HG02852 (cell line): Measurements from ENCODE around the gene KIDINS220.

Experiments
- ATAC-seq: cut with Tn5 transposase; IDR thresholded peaks from one replicate; pipeline ENCODE4 v1.9.1; 2021; ENCODE audit warnings: mild to moderate bottlenecking, moderate library complexity; ENCODE audit not compliant: unreplicated experiment

KIDINS220 gene

DNA sequence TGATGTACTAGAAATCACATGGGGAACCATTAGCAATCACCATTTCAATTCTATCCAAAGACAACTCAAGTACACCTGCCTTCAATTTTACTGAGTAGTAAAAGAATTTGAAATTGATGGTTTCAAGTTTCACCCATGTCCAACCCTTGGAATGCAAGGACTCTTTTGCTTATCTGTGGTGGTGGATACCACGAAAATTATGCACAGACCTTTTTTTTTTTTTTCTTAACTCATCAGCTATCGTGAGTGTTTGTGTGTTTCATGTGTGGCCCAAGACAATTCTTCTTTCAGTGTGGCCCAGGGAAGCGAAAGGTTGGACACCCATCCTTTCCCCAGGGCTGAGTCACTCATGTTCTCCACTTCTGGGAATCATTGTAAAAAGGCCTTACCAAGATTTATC lies 132.5 kb downstream of the KIDINS220 start:
- no peak for ATAC-seq

DNA sequence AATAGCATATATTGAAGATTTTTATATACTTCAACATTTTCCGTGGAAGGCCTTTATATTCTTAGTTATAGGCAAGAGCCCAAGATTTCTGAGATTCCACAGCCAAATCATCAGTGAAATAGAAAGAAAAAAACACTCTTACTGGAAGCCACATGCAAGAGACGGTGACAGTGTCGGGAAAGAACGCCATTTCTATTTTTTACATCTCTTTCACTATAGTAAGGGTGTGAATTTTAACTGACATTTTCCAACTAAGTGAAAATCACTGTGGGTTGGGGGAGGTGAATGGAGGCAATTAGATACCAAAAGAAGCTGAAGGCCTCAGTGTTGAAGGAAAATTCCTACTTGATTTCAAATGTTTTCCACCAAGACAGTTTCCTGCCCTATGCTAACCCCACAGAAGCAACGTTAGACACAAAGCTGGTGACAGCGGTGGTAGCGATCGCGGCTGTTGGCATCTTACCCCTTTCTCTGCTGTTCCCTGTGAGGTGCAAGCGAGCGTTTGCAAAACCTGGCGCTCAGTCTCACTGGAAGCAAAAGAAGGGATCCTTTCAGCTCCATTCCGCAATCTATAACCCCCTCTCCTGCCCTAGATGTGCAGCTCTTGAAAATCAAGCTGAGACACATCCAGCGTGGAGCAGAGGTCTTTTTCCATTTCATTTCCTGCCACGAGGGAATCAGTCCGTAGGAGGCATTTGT lies 135.6 kb downstream of the KIDINS220 start:
- no peak for ATAC-seq

DNA sequence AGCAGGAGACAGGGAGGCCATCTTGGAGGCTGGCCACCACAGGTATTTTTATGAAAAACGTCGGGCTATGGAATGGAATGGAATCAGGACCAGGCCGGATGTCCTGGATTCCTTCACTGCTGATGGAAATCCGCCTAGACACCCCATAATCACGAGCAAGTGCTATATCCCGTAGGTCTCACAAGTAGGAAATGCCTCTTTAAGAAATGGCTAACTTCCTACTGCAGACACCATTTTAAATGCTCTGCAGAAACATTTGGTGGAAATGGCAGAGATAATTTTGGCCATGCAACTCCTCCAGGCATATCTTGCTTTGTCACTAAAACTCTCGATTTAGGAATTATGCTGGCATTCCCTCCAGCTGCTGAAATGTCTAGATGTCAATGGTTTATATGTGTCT lies 137.6 kb downstream of the KIDINS220 start:
- ATAC-seq, result no peak

DNA sequence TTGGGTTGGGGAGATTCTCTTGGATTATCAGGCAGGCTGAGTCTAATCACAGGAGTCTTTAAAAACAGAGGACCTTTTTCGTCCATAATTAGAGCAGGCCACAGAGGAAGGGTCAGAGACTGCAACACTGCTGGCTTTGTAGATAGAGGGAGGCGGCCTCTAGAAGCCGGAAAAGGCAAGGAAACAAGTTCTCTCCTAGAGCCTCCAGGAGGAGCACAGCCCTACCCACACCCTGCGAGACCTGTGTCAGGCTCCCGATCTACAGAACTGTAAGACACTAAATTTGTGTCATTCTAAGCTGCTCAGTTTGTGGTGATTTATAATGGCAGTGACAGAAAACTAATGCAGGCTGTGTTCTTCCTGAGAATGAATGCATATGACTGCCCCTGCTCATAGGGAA lies 140.2 kb downstream of the KIDINS220 start:
- no peak for ATAC-seq

DNA sequence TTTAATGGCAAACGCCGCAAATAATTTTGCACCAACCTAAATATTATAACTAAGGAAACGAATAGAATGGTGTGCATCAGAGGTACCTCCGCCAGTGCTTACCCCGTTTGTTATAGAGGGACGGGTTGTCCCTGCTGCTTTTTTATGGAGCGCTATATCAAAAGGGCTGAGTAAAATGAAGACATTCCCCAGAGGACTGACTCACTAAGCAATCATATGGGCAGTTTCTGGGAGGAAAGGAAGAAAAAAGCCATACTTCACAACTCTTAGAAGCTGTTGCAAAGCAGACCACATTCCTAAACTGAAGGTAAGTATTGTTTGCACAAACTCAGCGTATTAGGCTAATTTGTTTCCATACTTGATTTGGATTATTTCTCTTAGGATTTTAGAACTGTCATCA lies 142.7 kb downstream of the KIDINS220 start:
- ATAC-seq, result no peak

DNA sequence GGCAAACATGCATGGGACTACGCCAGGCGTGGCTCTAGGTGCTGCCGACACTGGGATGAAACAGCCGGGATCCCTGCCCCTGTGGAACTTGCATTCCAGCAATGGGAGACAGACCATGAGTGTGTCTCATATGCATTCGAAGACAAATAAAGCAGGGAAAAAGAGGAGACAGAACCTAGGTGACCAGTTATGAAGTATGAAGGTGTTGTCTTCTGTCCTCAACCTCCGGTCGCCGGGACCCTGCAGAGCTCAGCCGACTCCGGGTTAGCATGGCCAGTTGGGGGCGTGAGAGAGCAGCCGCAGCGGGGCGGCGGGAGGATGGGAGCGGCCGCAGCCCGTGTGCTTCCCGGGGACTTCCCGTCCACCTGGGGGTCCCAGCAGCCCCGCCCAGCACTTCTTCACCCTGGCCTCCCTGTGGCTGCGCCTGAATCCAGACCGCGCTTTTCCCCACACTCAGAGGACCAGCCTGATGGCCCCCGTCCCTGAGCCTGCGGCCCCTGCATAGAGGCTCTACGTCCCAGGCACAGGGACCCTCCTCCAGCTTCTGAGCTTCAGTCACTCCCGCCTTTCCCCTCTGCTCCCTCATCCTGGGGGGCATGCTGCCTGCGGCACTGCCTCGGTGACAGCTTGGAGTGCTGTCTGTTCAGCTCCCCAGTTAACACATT lies 144.1 kb downstream of the KIDINS220 start:
- no peak for ATAC-seq

DNA sequence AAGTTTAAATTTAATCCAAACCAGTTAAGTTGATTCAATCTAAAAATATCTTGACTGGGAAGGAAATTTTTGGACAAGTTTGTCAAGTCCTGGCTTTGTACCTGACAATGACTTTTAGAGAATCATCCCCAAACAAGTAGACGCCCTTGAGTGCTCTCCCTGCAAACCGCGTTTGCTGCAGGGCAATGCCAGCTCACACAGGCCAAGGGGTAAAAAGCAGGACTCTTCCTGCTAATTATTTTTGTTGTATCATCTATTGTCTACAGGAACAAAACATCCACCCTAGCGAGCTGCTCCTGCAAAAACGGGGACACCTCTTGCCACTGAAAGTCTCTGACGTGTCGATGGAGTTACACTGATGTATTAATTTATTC lies 144.6 kb downstream of the KIDINS220 start:
- ATAC-seq, result no peak

DNA sequence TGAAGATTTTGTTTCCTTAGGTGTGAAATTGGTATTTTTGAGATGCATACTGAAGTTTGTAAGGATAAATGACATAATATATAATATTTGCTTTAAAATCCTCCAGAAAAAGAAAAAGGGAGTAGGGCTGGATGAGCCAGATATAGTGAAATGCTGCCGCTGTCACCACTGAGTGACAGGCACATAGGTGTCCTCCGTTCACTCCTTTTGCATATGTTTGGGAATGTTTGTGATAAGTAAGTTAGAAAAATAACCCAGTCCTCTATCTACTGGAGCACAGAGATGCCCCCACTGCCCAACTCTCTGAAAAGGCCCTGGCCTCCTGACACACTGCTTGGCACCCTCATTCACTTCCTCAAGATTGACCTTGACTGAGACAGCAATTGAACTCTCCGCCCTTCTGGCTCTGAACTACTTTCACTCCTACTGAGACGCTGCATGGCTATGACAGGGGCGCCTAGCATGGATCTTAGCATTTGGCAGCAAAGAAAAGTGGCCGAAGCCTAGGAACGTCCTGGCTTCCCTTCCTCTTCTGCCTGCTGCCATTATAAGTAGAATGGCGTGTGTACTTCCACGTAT lies 145.5 kb downstream of the KIDINS220 start:
- no peak for ATAC-seq

DNA sequence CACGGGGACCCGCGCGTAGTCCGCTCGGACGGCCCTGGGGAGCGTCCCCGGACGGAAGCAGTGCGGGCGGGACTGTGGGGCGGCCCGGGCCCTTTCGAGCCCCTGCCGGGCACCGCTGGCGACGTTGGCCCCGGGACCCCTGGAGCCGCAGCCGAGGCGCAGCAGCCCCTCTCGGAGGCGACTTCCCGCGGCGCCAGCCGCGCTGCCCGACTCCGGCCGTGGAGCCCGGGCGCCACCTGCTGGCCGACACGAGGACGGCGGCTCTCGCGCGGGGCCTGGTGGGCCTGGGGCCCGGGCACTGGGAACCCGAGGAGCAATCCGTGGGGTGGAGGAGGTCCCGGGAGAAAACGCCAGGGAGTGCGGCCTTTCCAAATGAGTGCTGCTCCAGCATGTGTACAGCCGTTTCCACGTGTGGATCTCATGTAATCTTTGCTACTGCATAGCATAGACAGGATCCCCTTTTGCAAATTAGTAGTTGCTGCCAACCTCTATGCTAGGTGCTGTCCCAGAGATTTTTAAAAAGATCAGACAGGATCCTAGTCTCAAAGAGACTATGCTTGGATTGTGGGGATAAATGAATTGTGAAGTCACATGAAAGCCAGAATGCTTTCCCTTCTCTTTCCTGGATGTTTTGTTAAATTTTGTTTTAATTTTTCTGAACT lies 151.6 kb downstream of the KIDINS220 start:
- peak; percentile 33 for ATAC-seq

DNA sequence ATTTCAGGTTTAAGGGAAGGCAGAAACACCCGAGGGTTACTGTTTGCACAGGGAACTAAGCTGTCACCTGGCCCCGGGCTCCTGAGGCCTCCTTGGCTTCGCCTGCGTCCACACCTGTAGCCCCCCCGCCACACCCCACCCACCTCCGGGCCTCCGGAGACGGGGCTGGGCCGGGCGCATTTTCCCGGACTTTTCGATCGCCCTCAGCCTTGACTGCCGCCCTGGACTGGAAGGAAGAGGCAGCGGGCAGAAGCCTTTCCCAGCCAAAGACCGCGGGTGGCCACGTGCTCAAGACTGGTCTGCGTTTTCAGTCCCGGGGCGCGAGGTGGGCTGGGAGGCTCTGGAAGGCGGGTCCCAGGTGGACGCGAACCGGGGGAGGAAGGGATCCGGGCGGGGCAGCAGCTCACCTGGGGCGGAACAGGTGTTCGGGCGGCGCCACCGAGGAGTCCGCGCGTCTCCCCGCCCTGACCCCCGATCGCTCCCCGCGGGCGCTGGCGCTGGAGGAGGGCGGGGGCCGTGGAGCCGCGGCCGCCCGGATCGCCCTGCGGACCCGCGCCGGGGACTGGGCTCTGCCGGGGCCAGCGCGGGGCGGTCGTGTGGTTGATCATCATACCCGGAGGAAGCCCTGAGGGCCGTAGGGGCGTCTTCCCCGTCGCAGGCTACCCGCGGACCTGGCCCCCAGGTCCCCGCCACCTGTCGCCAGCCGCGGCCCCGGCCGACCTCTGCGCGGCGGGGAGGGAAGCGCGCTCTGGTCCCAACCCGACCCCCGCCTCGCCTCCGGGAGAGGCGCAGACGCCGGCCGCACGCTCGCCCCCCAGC lies 152.3 kb downstream of the KIDINS220 start:
- no peak for ATAC-seq

DNA sequence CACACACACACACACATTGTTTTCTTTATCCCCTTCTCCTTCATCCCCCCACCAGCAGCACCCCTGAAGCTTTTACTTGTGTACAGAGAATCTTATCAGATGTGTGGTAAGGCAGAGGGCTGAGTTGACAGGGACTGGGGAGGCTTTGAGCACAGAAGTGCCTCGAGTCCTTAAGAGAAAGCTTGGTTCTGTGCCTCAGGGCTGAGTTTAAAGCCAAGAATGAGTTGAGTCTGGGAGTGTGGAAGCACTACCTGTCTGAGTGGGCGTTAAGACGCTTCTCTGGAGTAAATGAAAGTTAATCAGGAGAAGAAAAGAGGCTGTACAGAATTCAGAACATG lies 152.9 kb downstream of the KIDINS220 start:
- no peak for ATAC-seq

DNA sequence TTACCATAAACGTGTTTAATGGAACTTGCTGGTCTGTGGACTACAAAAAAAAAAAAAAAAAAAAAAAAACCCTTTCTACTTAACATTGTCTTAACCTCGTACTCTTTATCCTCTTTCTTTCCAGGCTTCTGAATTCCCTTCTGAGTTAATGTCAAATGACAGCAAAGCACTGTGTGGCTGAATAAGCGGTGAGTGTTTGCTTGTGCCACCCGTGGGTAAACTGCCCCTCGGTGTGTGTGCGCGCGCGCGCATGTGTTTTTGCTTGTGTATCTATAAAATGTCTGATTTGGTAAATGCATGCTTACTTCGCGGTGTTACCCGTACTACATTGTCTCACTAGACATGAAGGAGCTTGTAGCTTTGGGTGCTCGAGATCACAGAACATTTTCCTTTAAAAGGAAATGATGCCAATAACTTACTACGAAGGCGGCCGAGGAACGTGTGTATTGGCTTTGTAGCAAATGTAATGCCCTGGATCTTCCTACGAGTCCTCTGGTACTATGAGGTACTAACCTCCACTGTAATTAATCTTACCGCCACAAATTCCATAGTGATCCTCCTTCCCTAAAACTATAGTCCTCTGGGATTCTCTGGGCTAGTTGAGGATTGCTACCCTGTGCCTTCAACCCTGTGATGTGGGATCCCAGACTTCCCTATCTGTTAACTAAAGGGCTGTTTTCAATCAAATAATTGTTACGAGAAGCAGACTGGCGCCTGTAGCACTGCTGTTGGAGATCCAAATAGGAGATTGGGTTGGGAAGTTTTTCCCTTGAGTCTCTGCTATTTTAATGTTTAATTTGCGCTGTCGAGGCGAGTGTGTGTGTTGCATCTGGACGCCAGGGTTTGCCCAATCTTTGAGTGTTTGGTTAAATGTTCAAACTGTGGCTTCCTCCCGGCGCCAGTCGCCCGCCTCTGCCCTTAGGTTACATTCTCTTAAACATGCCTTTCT lies 154.4 kb downstream of the KIDINS220 start:
- ATAC-seq, result no peak

DNA sequence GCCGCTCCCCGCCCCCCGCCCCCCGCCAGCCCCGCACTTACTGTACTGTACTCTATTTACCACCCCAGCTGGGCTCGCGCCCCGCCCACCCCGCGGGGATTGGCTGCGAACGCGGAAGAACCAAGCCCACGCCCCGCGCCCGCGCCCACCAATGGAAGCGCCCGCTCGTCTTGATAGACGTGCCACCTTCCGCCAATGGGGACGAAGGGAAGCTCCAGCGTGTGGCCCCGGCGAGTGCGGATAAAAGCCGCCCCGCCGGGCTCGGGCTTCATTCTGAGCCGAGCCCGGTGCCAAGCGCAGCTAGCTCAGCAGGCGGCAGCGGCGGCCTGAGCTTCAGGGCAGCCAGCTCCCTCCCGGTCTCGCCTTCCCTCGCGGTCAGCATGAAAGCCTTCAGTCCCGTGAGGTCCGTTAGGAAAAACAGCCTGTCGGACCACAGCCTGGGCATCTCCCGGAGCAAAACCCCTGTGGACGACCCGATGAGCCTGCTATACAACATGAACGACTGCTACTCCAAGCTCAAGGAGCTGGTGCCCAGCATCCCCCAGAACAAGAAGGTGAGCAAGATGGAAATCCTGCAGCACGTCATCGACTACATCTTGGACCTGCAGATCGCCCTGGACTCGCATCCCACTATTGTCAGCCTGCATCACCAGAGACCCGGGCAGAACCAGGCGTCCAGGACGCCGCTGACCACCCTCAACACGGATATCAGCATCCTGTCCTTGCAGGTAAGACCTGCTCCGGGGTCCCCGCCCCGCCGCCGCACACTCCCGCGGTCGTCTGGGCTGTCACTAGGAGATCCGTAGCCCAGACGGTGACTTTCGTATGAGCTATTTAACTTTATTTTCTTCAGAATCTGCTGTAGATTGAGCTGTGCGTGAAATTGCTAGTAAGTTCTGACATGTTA lies 155.4 kb downstream of the KIDINS220 start, which contains the start of gene ID2:
Gene ID2, plus strand, starts transcription at position 271 of the 907 bp plus-strand sequence. Its CDS starts 110 bp downstream, at position 381.
- peak; percentile 59 for ATAC-seq

DNA sequence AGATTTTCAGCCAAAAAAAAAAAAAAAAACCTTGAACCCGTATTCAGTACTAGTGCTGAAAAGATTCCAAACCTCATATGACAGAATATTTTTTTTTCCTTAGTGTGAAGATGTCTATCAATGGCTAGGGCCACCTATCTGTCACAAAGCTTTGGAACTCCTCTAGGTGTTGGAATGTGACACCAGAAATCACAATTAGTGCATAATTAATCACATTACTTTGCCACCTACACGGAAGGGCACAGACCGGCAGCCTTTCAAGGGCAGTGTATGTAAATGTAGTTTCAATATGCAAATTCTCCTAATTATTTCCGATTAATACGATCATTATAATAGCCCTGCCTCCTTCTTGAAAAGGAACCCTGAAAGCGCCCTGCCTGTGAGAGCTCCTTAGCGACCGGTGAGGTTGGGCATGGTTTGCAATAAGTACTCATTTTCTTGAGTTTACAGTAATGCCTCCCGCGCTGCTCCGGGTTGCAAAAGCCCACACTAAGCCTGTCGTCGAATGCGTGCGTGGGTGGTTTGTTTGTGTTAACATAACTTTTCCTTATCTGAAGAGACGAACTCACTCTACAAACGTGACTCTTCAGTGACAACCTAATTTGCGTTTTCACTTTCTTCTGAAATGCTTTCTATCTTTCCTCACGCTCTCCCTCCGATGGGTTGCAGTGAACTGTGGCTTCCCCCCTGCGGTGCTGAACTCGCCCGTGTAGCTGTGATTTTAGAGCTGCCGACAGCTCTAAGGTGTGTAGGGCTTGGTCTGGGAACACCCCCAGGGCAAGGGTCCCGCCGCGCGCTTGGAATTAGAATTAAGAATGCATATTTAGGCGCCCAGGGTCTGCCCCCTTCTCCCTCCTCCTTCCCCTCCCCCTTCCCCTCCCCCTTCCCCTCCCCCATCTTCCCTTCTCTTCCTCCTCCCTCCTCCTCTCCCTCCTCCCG lies 156.3 kb downstream of the KIDINS220 start:
- no peak for ATAC-seq

DNA sequence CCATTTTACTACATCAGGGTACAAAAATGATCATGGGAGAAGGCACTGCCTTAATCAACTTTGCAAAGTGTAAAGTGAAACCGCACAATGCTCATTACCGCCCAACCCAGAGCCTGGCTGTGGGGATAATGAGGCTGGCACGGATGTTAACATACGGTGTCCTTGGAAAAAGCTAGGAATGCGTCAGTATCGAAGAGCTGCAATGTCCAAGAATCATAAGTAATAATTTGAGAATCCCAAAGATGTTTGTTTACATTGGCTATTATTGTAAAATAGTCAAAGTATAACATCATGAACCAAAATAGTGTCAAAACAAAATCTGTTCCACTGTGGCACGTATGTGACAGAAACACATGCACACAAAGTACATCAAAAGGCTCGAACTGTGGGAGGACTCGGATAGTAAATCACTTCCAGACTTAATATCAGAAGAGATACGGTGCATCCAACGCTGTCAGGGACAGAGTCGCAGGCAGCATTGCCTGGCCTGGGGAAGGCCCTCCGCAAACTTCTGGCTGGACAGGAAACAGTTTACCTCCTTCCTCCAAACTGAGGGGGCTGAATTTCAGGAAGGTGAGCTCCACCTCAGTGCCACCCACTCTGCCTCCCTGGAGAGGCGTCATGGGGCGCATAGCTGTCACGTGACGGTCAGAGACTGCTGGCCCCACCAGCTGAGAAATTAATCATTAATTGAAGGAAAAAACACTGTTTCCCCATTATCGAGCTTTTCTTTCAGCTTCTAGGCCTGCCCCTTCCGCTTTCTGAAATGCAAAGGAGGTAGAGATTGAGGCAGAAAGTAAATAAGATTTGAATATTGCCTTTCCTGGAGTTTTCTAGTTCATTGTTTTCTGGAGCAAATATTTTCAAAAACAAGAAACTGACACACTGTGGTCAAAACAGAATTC lies 157.3 kb downstream of the KIDINS220 start:
- no peak for ATAC-seq

DNA sequence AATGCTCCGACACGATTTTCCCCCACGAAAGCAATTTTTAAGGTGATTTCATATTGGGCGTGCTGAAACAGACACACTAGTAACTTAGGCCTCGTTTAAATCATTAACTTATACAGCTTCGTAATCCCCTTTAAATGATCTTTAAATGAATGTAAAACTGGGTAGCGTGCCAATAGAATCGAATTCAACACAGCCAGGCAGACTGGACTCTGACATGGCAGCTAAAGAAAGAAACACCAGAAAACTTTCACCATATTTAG lies 157.9 kb downstream of the KIDINS220 start:
- ATAC-seq, result no peak
